HG03565 (cell line): ENCODE data around the gene PTCRA.
A peak's percentile ranks its signal among the peaks of the same experiment; 100 is the strongest.
"Not testable (repeated sequence)": the region's sequence is repeated elsewhere in the genome, so short reads cannot be mapped to it uniquely, and the experiment has no call there.

Experiments used
- ATAC-seq: cut with Tn5 transposase; IDR thresholded peaks from one replicate; pipeline ENCODE4 v1.9.1; 2021; ENCODE audit warnings: mild to moderate bottlenecking, moderate library complexity; ENCODE audit not compliant: unreplicated experiment

PTCRA gene

DNA sequence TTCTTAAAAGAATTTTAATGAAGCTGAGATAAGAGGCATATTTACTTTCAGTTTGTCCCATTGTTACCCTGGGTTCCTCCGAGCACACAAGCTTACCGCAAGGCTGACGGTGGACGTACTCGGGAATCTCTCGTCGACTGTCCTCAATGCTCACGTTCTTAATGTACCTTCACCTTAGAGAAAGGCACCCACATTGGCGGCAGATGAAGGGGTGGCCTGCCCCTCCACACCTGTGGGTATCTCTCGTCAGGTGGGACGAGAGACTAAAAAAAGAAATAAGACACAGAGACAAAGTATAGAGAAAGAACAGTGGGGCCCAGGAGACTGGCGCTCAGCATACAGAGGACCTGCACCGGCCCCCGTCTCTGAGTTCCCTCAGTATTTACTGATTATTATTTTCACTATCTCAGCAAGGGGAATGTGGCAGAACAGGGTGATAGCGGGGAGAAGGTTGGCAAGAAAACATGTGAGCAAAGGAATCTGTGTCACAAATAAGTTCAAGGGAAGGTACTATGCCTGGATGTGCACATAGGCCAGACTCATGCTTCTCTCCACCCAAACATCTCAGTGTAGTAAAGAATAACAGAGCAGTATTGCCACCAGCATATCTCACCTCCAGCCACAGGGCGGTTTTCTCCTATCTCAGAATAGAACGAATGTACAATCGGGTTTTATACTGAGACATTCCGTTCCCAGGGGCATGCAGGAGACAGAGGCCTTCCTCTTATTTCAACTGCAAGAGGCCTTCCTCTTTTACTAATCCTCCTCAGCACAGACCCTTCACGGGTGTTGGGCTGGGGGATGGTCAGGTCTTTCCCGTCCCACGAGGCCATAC is 13.2 kb upstream of the PTCRA start:
- ATAC-seq: not testable (repeated sequence)

- ATAC-seq: no peak
Measured at GRCh38 chr6:42904467-42904866, 11.4 kb upstream of the PTCRA start.

- no peak for ATAC-seq
Measured at GRCh38 chr6:42907336-42907735, 8.5 kb upstream of the PTCRA start.

DNA sequence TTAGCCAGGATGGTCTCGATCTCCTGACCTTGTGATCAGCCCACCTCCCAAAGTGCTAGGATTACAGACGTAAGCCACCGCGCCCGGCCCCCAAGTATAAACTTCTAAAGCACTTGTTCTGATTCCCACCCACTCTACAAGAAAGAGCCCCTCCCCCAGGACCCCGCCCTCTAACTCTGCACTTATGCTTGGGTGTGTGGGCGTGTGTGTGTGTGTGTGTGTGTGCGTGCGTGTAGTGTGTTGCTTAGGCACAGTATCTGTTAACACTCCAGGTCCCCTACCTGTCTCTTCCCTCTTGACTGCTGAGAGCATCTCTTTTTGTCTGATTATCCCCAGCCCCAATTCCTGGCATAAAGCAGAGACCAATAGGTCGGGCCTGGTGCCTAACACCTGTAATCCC is 6.0 kb upstream of the PTCRA start:
- ATAC-seq: no peak

DNA sequence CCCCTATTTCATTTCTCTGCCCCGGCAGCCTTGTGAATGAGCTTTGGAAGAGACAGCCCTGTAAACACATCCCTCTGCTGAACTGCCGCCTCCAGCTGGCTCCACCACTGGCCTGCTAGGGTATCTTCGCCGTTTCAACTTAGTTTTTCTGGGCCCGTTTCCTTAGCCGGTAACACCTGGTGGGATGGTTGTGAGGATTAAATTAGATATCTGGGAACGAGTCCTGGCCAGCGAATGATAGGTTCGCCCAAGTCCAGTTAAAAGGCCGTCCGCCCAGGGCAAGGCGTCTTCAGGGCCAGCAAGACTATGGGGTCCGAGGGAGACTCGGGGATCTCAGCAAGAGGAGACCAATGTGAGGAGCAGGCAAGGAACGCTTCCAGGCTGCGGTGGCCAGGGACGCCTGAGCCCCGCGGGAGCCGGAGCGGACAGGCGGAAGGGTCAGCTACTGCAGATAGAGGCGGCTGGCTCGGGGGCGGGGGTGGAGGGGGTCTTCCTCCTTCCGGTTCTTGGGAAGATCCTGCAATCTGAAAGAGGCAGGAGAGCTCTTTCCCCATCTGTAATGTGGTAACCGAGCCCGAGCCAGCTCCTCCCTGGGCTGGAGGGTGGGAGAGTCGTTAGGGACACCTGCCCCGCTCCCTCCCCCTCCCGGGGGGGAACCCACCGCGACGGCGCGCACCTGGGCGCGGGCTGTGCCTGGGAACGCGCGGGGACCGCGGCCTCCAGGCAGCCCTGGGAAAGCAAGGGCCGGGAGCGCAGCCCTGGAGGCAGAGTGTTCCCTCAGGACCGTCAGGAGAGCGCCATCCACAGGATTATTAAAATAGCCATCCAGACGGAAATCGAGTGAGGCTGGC is 4.5 kb upstream of the PTCRA start:
- ATAC-seq: no peak

- no peak for ATAC-seq
Measured at GRCh38 chr6:42914546-42914945, 1.3 kb upstream of the PTCRA start.

- no peak for ATAC-seq
Measured at GRCh38 chr6:42916288-42916687, 435 bp downstream of the PTCRA start.

- no peak for ATAC-seq
Measured at GRCh38 chr6:42921801-42922200, 5.9 kb downstream of the PTCRA start.

DNA sequence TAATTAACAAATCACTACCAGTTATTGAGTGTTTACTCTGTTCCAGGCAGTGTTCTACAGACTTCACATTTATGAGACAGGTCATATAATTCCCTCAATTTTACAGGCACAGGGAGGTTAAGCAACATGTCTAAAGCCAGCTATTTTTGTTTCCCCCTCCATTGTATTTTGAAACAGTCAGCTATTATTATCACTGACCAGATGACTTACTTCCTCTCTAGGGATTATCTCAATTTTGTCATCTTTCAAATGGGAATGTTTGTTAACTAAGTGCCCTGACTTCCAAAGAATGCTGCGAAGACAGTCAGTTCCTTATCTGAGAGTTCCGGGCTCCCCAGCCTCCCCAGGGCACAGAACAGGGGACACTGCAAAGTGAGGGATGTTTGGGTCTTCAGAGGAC is 7.8 kb downstream of the PTCRA start:
- ATAC-seq: no peak

GRCh38 chr6:42925248-42925857 is 9.5 kb downstream of the PTCRA start:
- ATAC-seq: no peak

DNA sequence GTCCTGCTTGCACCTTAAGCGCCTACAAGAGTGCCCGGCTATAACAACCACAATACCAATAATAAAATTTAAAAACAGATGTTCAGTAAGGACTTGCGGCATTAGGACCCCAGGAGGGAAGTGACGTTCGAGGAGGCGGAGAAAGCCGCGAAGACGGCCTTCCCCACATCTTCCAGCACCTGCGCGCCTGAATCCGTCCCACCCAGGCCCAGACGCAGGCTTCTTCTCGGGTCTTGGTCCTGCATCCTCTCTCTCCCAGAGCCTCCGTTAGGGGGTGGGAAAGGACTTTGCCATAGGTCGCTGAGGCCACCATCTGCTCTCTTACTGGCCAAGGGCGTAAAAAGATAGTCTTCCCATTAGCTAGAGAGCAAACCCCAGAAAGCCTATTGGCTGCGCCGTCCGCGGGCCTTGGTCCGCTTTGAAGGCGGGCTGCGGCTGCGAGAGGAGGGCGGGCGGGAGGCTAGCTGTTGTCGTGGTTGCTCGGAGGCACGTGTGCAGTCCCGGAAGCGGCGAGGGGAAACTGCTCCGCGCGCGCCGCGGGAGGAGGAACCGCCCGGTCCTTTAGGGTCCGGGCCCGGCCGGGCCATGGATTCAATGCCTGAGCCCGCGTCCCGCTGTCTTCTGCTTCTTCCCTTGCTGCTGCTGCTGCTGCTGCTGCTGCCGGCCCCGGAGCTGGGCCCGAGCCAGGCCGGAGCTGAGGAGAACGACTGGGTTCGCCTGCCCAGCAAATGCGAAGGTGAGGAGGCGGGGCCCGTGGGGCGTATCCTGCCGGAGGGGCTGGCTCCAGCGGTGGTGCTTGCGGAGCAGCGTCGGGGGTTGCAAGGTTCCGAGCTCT is 13.3 kb downstream of the PTCRA start, which contains the start of gene CNPY3:
Gene CNPY3 (plus strand): TSS at position 495 of the 835 bp plus-strand sequence. CDS start 91 bp downstream, at position 586.
- peak; percentile 63 for ATAC-seq

DNA sequence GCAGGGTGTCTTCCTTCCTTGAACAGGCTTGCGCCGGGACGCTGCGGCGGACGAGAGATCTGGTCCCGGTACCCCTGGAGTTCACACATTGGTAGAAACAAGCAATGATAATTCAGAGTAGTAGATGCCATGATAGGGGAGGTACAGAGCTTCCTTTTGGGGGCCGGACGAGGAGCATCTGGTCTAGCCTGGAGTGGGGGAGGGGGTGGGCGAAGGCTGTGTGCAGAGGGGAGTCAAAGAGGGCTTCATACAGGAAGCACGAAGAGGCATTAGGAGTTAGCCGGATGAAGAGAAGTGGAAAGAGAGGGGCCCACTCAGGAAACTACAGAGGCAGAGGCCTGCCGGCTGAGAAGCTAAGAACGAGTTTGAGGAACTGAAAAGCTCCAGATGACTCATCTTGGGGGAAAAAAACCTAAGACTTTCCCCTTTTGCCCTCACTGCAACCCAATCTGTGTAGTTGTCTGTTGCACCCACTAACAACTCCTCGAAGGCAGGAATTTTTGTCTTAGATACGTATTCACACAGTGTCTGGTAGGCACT is 14.0 kb downstream of the PTCRA start:
- peak; percentile 51 for ATAC-seq

DNA sequence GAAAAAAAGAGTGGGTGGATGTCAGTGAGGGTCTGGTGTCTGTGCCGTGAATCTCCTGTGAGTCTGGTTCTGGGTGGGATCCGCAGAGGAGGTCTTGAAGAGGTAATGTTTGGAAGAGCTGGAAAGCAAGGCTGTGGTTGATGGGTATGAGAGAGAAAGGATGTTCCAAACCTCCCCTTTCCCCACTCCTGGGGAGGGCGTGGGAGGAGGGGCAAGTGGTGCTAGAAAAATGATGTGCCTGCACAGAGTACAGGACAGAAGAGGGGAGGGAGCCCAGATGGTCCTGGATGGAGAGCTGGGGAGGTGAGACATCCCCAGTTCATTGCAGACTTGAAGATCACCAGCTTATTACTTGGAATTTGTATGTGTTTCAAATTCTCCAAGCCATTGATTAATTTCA is 16.6 kb downstream of the PTCRA start:
- no peak for ATAC-seq

GRCh38 chr6:42933205-42933604 is 17.4 kb downstream of the PTCRA start:
- no peak for ATAC-seq

- ATAC-seq: no peak
Measured at GRCh38 chr6:42935322-42935721, 19.5 kb downstream of the PTCRA start.

DNA sequence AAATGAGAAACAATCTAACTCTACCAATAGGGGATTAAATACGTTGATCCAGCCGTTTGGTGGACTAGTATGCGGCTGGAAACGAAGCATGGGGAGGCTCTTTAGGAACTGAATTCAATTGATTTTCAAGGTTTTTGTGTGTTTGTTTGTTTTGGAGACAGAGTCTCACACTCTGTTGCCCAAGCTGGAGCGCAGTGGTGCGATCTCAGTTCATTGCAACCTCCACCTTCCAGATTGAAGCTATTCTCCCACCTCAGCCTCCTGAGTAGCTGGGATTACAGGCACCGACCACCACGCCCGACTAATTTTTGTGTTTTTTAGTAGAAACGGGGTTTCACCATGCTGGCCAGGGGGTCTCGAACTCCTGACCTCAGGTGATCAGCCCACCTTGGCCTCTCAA is 20.5 kb downstream of the PTCRA start:
- ATAC-seq: no peak

- no peak for ATAC-seq
Measured at GRCh38 chr6:42937548-42938427, 21.9 kb downstream of the PTCRA start.

DNA sequence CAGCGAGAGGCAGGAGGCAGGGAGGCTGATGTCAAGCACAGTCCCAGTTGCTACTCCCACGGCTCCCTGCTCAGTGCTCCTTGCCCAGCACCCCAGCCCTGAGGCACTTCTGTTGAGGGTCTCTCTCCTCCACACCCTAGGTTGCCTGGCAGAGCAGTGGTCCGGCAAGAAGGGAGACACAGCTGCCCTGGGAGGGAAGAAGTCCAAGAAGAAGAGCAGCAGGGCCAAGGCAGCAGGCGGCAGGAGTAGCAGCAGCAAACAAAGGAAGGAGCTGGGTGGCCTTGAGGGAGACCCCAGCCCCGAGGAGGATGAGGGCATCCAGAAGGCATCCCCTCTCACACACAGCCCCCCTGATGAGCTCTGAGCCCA is 22.6 kb downstream of the PTCRA start:
- no peak for ATAC-seq
